ENCODE measurements around the gene NPAS3.

DNA sequence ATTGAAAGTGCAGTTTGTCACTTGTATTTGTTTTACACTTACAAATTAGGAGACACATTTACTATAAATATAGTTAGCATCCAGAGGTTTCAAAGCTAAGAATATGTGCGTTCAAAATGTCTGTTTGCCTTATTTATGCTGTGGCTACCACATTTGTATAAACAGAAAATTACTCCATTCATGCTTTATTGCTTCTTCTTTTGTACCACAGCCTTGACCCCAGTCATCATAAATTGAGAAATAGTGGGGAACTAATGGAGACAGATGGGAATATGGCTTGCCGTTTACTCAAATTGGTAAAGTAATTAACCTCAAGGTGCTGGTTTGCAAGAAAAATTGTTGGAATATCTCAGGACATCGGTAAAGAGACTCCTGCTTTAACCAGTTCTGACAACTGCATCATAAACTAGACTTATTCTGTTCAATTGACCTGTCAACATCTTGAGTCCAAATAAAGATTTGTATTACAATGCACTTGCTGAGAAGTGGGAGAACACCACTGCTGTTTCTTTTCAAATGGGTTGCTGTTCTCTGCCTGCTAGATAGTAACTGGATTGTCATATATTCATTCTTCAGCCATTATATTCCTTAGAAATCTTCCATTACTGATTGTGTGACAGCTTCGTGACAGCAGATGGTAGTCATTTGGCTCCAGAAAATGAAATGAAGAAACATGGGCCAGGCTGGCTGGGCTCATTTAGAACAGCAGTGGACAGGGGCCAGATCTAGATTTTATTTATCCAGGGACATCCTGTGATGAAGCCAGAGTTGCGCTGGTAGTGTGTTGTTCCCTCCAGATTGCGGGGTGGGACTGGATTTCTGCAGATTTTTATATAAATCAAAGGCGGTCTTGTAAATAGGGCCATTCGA, 657.8 kb downstream of the NPAS3 start:
- TF ChIP-seq, protein P1, sequence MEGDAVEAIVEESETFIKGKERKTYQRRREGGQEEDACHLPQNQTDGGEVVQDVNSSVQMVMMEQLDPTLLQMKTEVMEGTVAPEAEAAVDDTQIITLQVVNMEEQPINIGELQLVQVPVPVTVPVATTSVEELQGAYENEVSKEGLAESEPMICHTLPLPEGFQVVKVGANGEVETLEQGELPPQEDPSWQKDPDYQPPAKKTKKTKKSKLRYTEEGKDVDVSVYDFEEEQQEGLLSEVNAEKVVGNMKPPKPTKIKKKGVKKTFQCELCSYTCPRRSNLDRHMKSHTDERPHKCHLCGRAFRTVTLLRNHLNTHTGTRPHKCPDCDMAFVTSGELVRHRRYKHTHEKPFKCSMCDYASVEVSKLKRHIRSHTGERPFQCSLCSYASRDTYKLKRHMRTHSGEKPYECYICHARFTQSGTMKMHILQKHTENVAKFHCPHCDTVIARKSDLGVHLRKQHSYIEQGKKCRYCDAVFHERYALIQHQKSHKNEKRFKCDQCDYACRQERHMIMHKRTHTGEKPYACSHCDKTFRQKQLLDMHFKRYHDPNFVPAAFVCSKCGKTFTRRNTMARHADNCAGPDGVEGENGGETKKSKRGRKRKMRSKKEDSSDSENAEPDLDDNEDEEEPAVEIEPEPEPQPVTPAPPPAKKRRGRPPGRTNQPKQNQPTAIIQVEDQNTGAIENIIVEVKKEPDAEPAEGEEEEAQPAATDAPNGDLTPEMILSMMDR (IDR thresholded peaks at IDR 0.05) = no peak
- no peak for TF ChIP-seq POLR2A (IDR thresholded peaks at IDR 0.05)
